BE2C (cell line): ENCODE measurements around the gene CDH13.

Experiments used
- DNase-seq: peaks from one replicate; pipeline ENCODE4 v3.0.0-alpha.2; 2020
- H3K27me3 ChIP-seq: fragments of 250-450 bp; sonication (Bioruptor Pico); 2 replicates; pipeline ENCODE4 v1.5.1; 2020; ENCODE audit warnings: mild to moderate bottlenecking
- H3K36me3 ChIP-seq: fragments of 250-450 bp; sonication (Bioruptor Pico); 2 replicates; pipeline ENCODE4 v1.5.1; 2020; ENCODE audit warnings: mild to moderate bottlenecking
- H3K4me1 ChIP-seq: fragments of 250-450 bp; sonication (Bioruptor Pico); 2 replicates; pipeline ENCODE4 v1.5.1; 2020
- H3K4me3 ChIP-seq: 2 replicates; pipeline ENCODE4 v1.5.1; 2011; ENCODE audit warnings: low read depth, low read length
- H3K9me3 ChIP-seq: fragments of 250-450 bp; sonication (Bioruptor Pico); 2 replicates; pipeline ENCODE4 v1.5.1; 2020
- CTCF ChIP-seq: IDR thresholded peaks from 2 replicates; pipeline ENCODE4 v1.5.1; 2012; ENCODE audit warnings: mild to moderate bottlenecking, low read depth, low read length

The CDH13 gene

GRCh38 chr16:82720414-82720813 is 93.6 kb downstream of the CDH13 start:
- Histone ChIP-seq H3K4me3 (no peak overlapping the region), H3K36me3 (no peaks in the 10 kb centered on the region)
- TF ChIP-seq CTCF: no peak

GRCh38 chr16:82726306-82726705 is 99.5 kb downstream of the CDH13 start:
- Histone ChIP-seq H3K27me3 (no peaks in the 10 kb centered on the region), H3K9me3 (no peaks in the 10 kb centered on the region; the same call in 1 of the 2 replicates), H3K4me3 (no peak overlapping the region), H3K4me1 (no peaks in the 10 kb centered on the region), H3K36me3 (no peaks in the 10 kb centered on the region)
- no peak for DNase-seq
- no peak for TF ChIP-seq CTCF

More at GRCh38 chr16:82720414-82720813, 93.6 kb downstream of the CDH13 start:
- Histone ChIP-seq H3K4me1 (no peaks in the 10 kb centered on the region), H3K9me3 (no peaks in the 10 kb centered on the region; the same call in none of the 2 replicates), H3K27me3 (no peaks in the 10 kb centered on the region)
- DNase-seq: no peak

- no peak for TF ChIP-seq CTCF
- Histone ChIP-seq H3K9me3 (no peaks in the 10 kb centered on the region; the same call in 1 of the 2 replicates), H3K4me3 (no peak overlapping the region), H3K36me3 (no peaks in the 10 kb centered on the region), H3K4me1 (no peaks in the 10 kb centered on the region), H3K27me3 (no peaks in the 10 kb centered on the region)
- DNase-seq: no peak
Measured at GRCh38 chr16:82728901-82729300, 102.1 kb downstream of the CDH13 start.

DNA sequence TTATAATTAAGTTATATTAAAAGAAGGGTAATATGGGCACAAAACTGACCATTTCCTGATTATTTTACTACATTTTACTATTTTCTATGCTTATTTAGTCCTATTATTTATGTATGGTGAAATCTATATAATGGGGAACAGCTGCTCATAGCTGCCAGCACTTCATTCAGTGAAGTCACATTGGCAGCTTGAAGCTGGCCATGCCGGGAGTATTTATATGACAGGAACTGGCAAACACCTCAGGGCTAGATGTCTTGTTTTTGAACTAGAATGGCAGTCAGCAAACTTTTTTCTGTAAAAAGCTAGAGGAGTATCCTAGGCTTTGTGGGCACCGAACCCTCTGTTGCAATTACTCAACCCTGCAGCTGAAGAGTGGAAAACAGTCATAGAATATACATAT is 104.1 kb downstream of the CDH13 start:
- H3K4me1 ChIP-seq: no peaks in the 10 kb centered on the region
- no peak overlapping the region for H3K4me3 ChIP-seq
- H3K9me3 ChIP-seq: no peaks in the 10 kb centered on the region
- no peak for TF ChIP-seq CTCF
- no peak for DNase-seq
- H3K36me3 ChIP-seq: no peaks in the 10 kb centered on the region
- no peaks in the 10 kb centered on the region for H3K27me3 ChIP-seq

GRCh38 chr16:82732461-82732860 is 105.7 kb downstream of the CDH13 start:
- no peak for DNase-seq
- Histone ChIP-seq H3K4me1 (no peaks in the 10 kb centered on the region), H3K36me3 (no peaks in the 10 kb centered on the region), H3K27me3 (no peaks in the 10 kb centered on the region), H3K4me3 (no peak overlapping the region), H3K9me3 (no peaks in the 10 kb centered on the region; the same call in 1 of the 2 replicates)
- TF ChIP-seq CTCF: no peak

GRCh38 chr16:82735186-82735585 is 108.4 kb downstream of the CDH13 start:
- H3K4me3 ChIP-seq: no peak overlapping the region
- TF ChIP-seq CTCF: no peak
- H3K4me1 ChIP-seq: no peaks in the 10 kb centered on the region
- DNase-seq: no peak
- H3K36me3 ChIP-seq: no peaks in the 10 kb centered on the region
- H3K9me3 ChIP-seq: no peaks in the 10 kb centered on the region; the same call in 1 of the 2 replicates
- H3K27me3 ChIP-seq: no peaks in the 10 kb centered on the region
